Muscle layer of duodenum (tissue), 2 donors: ENCODE data around the gene C11orf86.

ENCODE experiments used
- H3K27ac ChIP-seq: one replicate; pipeline ENCODE4 v1.7.0; 2013; ENCODE audit warnings: mild to moderate bottlenecking, low read length
- H3K27me3 ChIP-seq: one replicate; pipeline ENCODE4 v1.7.0; 2013; ENCODE audit warnings: low read depth, mild to moderate bottlenecking, control low read depth, low read length
- H3K36me3 ChIP-seq, 2 donors: one replicate each; pipeline ENCODE4 v1.7.0; 2013; ENCODE audit warnings: low read length in 2 of 2, control low read depth in 1 of 2, mild to moderate bottlenecking in 1 of 2; ENCODE audit not compliant: insufficient read depth in 2 of 2, control insufficient read depth in 1 of 2
- H3K4me1 ChIP-seq, 2 donors: one replicate each; pipeline ENCODE4 v1.7.0; 2013; ENCODE audit warnings: low read length in 2 of 2, mild to moderate bottlenecking in 2 of 2, control low read depth in 1 of 2, moderate library complexity in 1 of 2; ENCODE audit not compliant: insufficient read depth in 2 of 2, control insufficient read depth in 1 of 2
- H3K4me3 ChIP-seq, 2 donors: one replicate each; pipeline ENCODE4 v1.7.0; 2013; ENCODE audit warnings: low read length in 2 of 2, low read depth in 1 of 2, mild to moderate bottlenecking in 1 of 2
- H3K9me3 ChIP-seq, 2 donors: one replicate each; pipeline ENCODE4 v1.7.0; 2013; ENCODE audit warnings: low read length in 2 of 2, control low read depth in 1 of 2, mild to moderate bottlenecking in 1 of 2; ENCODE audit not compliant: control insufficient read depth in 1 of 2
- donor health status: healthy.

The C11orf86 gene

DNA sequence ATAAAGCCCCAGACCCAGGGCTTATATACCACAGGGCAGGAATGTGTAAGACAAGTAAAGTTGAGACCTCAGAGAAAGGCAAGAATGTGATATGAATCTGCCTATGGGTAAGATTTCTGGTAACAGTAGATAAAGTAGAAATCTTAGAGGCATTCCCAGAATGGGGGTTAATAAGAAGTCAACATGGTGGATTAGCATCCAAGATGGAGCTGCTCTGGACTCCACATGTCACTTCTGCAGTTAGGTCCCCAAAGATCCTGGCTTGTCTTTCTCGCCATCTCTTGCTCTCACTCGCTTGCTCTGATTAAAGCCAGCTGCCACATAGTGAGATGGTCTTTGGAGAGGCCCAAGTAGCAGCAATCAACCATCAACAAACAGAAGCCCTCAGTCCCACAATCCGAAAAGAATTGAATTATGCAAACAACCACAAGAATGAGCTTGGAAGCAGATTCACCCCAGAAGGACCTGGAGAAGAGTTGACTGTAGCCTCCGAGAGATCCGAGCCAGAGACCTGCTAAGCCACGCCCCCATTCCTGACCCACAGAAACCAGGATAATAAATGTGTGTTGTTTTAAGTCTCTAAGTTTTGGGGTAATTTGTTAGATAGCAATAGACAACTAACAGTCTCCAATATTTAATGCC lies 5.4 kb upstream of the C11orf86 start:
- Histone ChIP-seq H3K9me3 (no peaks in the 10 kb centered on the region), H3K4me1 (no peaks in the 10 kb centered on the region), H3K4me3 (no peak overlapping the region), H3K27me3 (no peaks in the 10 kb centered on the region), H3K27ac (no peak overlapping the region), H3K36me3 (no peaks in the 10 kb centered on the region)

GRCh38 chr11:66970371-66970806 lies 4.7 kb upstream of the C11orf86 start:
- Histone ChIP-seq H3K9me3 (no peaks in the 10 kb centered on the region), H3K27me3 (no peaks in the 10 kb centered on the region), H3K36me3 (no peaks in the 10 kb centered on the region), H3K4me3 (no peak overlapping the region), H3K4me1 (no peaks in the 10 kb centered on the region), H3K27ac (peak overlapping the region; percentile 35)

DNA sequence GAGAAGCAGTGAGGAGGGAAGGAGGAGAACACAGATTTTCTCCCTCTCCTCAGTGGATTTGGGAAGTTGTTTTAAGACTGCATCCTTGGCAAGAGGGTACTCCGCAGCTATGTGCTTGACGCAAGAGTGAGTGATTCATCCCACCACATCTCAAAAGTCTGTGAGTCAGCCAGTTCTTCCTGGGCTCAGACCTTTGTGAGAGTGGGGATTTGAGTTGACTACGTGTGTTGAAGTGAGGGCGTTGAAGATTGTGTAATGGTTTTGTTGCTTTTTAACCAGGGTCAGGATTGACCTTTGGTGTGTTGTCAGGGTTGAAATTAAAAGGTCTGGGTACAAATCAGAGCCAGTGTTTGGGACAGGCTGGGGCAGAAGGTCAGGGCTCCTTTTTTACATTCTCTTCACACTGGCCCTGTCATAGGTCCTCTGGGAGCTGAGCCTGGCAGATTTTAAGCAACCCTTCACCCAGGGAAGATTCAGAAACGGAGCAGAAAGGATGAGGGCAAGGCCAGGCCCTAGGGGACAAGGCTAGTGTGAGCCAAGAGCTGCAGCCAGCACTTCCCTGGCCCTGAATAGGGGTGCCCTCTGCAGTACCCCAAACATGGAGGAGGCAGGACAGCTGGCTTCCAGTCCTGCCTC lies 4.2 kb upstream of the C11orf86 start:
- Histone ChIP-seq H3K9me3 (no peaks in the 10 kb centered on the region), H3K27ac (peak overlapping the region; percentile 35), H3K4me3 (no peak overlapping the region), H3K36me3 (no peaks in the 10 kb centered on the region), H3K4me1 (no peaks in the 10 kb centered on the region), H3K27me3 (no peaks in the 10 kb centered on the region)

DNA sequence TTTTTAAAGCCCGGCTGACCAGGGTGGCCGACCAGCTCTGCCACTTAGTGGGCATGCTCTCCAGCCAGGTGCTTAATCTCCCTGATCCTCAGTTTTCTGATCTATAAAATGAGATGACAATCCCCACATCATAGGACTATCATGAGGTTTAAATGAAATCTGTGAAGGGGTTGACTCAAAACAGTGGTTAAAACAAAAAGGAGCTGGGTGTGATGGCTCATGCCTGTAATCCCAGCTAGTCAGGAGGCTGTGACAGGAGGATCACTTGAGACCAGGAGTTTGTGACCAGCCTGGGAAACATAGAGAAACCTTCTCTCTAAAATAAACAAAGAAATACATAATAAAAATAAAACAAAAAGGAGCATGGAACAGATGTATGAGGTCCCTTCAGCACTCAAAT lies 3.6 kb upstream of the C11orf86 start:
- Histone ChIP-seq H3K4me3 (no peak overlapping the region), H3K27ac (no peak overlapping the region), H3K4me1 (no peaks in the 10 kb centered on the region), H3K9me3 (no peaks in the 10 kb centered on the region), H3K27me3 (no peaks in the 10 kb centered on the region), H3K36me3 (no peaks in the 10 kb centered on the region)

DNA sequence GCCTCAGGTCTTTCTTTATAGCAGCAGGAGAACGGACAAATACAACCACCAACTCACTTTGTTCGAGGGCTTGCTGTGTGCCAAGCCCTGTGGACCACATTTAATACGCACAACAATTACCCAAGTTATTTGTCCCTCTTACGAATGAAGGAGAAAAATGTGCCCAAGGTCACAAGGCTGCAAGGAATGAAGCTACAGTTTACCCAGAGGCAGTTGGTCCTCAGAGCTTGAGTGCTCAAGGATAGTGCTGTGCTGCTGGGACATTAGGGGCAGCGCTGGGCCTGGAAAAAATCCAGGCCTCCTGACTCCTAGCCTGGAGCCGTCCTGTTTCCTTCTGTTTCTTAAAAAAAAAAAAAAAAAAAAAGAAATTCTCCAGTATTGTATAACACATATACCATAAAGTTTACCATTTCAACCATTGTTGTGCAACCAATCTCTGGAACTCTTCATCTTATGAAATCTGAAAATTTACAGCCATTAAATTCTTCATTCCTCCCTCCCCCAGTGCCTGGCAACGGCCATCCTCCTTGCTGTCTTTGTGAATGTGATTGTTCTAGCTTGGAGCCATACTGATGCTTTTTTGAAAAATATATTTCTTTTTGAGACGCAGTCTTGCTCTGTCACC lies 1.0 kb upstream of the C11orf86 start:
- Histone ChIP-seq H3K4me3 (no peak overlapping the region), H3K9me3 (no peaks in the 10 kb centered on the region), H3K27ac (no peak overlapping the region), H3K27me3 (no peaks in the 10 kb centered on the region), H3K4me1 (no peaks in the 10 kb centered on the region), H3K36me3 (no peaks in the 10 kb centered on the region)

DNA sequence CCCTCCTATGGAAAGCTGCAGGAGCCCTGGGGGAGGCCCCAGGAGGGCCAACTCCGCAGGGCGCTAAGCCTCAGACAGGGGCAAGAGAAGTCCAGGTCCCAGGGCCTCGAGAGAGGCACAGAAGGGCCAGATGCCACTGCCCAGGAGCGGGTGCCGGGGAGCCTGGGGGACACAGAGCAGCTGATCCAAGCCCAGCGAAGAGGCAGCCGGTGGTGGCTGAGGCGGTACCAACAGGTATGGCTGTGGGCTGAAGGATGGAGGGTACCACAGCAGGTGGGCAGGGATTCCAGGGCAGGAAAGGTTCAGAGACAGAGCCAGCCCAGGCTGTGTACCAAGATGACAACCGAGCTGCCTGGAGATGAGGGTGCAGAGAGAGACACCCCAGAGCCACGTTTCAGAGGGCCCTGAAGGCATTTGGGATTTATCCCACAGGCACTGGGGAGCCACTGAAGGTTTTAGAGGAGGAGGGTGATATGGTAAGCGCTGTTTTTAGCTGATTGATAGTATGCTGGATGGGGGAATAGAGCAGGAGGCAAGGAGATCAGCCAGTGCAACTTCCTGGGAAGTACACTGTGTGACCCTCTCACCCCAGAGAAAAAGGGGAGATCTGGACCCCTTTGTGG lies 412 bp downstream of the C11orf86 start:
- Histone ChIP-seq H3K9me3 (no peaks in the 10 kb centered on the region), H3K4me1 (no peaks in the 10 kb centered on the region), H3K27me3 (no peaks in the 10 kb centered on the region), H3K27ac (no peak overlapping the region), H3K36me3 (no peaks in the 10 kb centered on the region), H3K4me3 (no peak overlapping the region)

DNA sequence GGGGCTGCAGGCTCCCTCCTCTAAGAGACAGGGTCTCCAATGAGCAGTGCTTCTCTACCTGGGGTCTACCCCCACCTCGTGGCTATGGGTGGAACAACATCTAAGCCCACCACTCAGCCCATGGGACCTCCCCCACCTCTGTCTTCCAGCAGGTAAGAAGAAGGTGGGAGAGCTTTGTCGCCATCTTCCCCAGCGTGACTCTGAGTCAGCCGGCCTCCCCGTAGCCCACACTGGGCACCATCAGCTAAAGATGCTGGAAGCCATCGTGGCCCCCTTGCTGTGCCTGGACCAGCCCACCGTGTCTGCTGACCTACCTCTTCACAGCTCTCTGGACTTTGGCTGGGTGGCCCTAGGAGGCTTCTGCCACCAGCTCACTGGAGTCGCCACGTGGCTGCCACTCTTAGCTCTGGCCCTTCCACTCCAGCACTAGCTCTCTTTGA lies 944 bp downstream of the C11orf86 start:
- H3K27me3 ChIP-seq = no peaks in the 10 kb centered on the region
- no peaks in the 10 kb centered on the region for H3K36me3 ChIP-seq
- no peaks in the 10 kb centered on the region for H3K4me1 ChIP-seq
- H3K27ac ChIP-seq = no peak overlapping the region
- H3K4me3 ChIP-seq = no peak overlapping the region
- H3K9me3 ChIP-seq = no peaks in the 10 kb centered on the region

DNA sequence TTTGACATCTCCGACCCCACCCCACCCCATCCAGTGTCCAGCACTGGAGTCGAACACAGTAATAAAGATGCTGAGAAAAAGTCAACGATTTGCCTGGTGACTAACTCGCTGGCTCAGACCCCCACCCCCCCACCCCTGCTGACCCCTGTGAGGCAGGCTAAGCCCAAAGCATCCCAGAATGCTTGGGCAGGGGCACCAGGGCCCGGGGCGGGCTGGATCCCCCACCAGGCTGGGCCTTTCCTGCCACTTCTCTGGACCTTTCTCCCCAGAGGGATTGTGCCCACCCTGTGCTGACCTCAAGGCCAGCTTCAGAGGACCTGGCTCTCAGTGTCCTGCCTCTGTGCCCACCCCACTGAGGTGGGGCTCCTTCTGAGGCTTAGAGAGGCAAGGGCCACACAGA lies 1.8 kb downstream of the C11orf86 start:
- no peaks in the 10 kb centered on the region for H3K36me3 ChIP-seq
- H3K9me3 ChIP-seq = no peaks in the 10 kb centered on the region
- H3K4me1 ChIP-seq = peaks cover 0 to 6% of the 10 kb centered on the region in 2 donors
- H3K27ac ChIP-seq = no peak overlapping the region
- no peaks in the 10 kb centered on the region for H3K27me3 ChIP-seq
- H3K4me3 ChIP-seq = no peak overlapping the region

DNA sequence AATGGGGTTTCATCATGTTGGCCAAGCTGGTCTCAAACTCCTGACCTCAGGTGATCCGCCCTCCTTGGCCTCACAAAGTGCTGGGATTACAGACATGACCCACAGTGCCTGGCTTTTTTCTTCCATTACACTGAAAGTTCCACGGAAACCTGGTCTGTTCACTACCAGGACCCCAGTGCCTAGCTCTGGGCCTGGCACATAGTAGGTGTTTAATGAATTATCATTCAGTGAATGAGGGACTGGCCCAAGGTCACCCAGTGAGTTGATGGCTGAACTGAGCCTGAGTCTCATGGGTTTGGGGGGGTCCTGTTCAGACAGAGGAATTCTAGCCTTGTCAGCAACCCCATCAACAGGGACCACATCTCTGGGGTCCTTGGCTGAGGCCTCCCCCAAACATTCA lies 3.1 kb downstream of the C11orf86 start:
- H3K27me3 ChIP-seq = no peaks in the 10 kb centered on the region
- H3K4me3 ChIP-seq = no peak overlapping the region
- H3K36me3 ChIP-seq = no peaks in the 10 kb centered on the region
- H3K4me1 ChIP-seq = peaks cover 0 to 10% of the 10 kb centered on the region in 2 donors
- H3K27ac ChIP-seq = no peak overlapping the region
- H3K9me3 ChIP-seq = no peaks in the 10 kb centered on the region

GRCh38 chr11:66978717-66979116 lies 3.6 kb downstream of the C11orf86 start:
- no peak overlapping the region for H3K27ac ChIP-seq
- no peaks in the 10 kb centered on the region for H3K36me3 ChIP-seq

DNA sequence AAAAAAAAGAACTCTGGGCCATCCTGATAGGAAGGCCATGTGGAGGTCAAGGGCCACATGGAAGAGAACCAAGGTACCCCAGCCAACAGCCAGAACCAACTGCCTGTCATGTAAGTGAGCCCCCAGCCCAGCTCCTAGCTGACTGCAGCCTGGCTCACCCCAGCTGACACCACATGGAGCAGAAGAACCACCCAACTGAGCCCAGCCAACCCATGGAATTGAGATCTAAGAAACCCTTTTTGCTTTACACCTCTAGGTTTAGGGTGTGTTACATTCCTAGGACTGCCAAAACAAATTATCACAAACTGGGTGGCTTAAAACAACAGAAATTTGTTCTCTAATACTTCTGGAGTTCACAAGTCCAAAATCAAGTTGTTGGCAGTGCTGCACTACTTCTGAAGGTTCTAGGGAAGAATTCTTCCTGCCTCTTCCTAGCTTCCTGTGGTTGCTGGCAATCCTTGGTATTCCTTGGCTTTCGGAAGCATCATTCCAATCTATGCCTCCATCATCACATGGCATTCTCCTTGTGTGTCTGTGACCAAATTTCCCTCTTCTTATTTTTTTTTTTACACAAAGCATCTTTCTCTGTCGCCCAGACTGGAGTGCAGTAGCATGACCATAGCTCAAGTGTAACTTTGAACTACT lies 4.4 kb downstream of the C11orf86 start:
- no peak overlapping the region for H3K4me3 ChIP-seq
- H3K27me3 ChIP-seq = no peaks in the 10 kb centered on the region
- no peak overlapping the region for H3K27ac ChIP-seq
- H3K36me3 ChIP-seq = no peaks in the 10 kb centered on the region
- H3K4me1 ChIP-seq = peaks cover 0 to 10% of the 10 kb centered on the region in 2 donors
- no peaks in the 10 kb centered on the region for H3K9me3 ChIP-seq

More at GRCh38 chr11:66978717-66979116, 3.6 kb downstream of the C11orf86 start:
- H3K27me3 ChIP-seq = no peaks in the 10 kb centered on the region
- no peaks in the 10 kb centered on the region for H3K9me3 ChIP-seq
- peaks cover 0 to 10% of the 10 kb centered on the region in 2 donors for H3K4me1 ChIP-seq
- H3K4me3 ChIP-seq = no peak overlapping the region
